HG03571 (cell line): ENCODE data around the gene EVX2.

Experiments used
- ATAC-seq: cut with Tn5 transposase; IDR thresholded peaks from one replicate; pipeline ENCODE4 v1.9.1; 2021; ENCODE audit not compliant: unreplicated experiment

The EVX2 gene

GRCh38 chr2:176067589-176068418 is 16.0 kb downstream of the EVX2 start:
- ATAC-seq, result no peak

- no peak for ATAC-seq
Measured at GRCh38 chr2:176066645-176067588, 16.8 kb downstream of the EVX2 start.

- ATAC-seq, result no peak
Measured at GRCh38 chr2:176063958-176064357, 19.8 kb downstream of the EVX2 start.

GRCh38 chr2:176056406-176056805 is 27.4 kb downstream of the EVX2 start:
- ATAC-seq, result no peak

- ATAC-seq, result no peak
Measured at GRCh38 chr2:176039375-176039774, 44.4 kb downstream of the EVX2 start.

GRCh38 chr2:176038694-176039093 is 45.1 kb downstream of the EVX2 start:
- no peak for ATAC-seq

- ATAC-seq, result no peak
Measured at GRCh38 chr2:176035013-176035691, 48.6 kb downstream of the EVX2 start.

GRCh38 chr2:176027806-176028205 is 56.0 kb downstream of the EVX2 start:
- ATAC-seq, result no peak
